Stomach smooth muscle (tissue), 2 donors: ENCODE data around the gene INSL3.
A peak's percentile ranks its signal among the peaks of the same experiment; 100 is the strongest.

Experiments used
- H3K27ac ChIP-seq: one replicate; pipeline ENCODE4 v1.7.0; 2013; ENCODE audit warnings: mild to moderate bottlenecking, low read length, inconsistent platforms
- H3K27me3 ChIP-seq, 2 donors: one replicate each; pipeline ENCODE4 v1.7.0; 2013; ENCODE audit warnings: low read length in 2 of 2; ENCODE audit not compliant: insufficient read depth in 2 of 2, control insufficient read depth in 1 of 2
- H3K36me3 ChIP-seq, 2 donors: one replicate each; pipeline ENCODE4 v1.7.0; 2013; ENCODE audit warnings: low read length in 2 of 2; ENCODE audit not compliant: control insufficient read depth in 2 of 2, insufficient read depth in 2 of 2
- H3K4me1 ChIP-seq: one replicate; pipeline ENCODE4 v1.7.0; 2013; ENCODE audit warnings: low read length; ENCODE audit not compliant: control insufficient read depth, insufficient read depth
- H3K4me3 ChIP-seq, 2 donors: one replicate each; pipeline ENCODE4 v1.7.0; 2013; ENCODE audit warnings: low read length in 2 of 2
- H3K9ac ChIP-seq, 2 donors: one replicate each; pipeline ENCODE4 v1.7.0; 2013; ENCODE audit warnings: low read length in 2 of 2, mild to moderate bottlenecking in 1 of 2
- H3K9me3 ChIP-seq, 2 donors: one replicate each; pipeline ENCODE4 v1.7.0; 2013; ENCODE audit warnings: low read length in 2 of 2; ENCODE audit not compliant: control insufficient read depth in 2 of 2
- donor health status: healthy.
- donor health status: Pancreatic carcinoma.

The INSL3 gene

GRCh38 chr19:17860993-17861360 is 39.7 kb upstream of the INSL3 start:
- peak overlapping the region; percentile 94 to 100 for H3K9ac ChIP-seq
- H3K27ac ChIP-seq: peak overlapping the region; percentile 77
- peaks cover 20% of the 10 kb centered on the region for H3K4me1 ChIP-seq
- peaks cover 33 to 36% of the 10 kb centered on the region in 2 donors for H3K36me3 ChIP-seq
- peak overlapping the region; percentile 100 for H3K4me3 ChIP-seq
- no peaks in the 10 kb centered on the region for H3K27me3 ChIP-seq
- H3K9me3 ChIP-seq: no peaks in the 10 kb centered on the region

- H3K4me3 ChIP-seq: peak overlapping the region; percentile 100
- no peaks in the 10 kb centered on the region for H3K9me3 ChIP-seq
- no peaks in the 10 kb centered on the region for H3K27me3 ChIP-seq
- H3K9ac ChIP-seq: peak overlapping the region; percentile 94 to 100
- peaks cover 21% of the 10 kb centered on the region for H3K4me1 ChIP-seq
- H3K36me3 ChIP-seq: peaks cover 29 to 32% of the 10 kb centered on the region in 2 donors
- H3K27ac ChIP-seq: peak overlapping the region; percentile 77
Observed at GRCh38 chr19:17860331-17860992, 39.1 kb upstream of the INSL3 start.

- Histone ChIP-seq H3K9ac (peak within 1 kb of the TSS; percentile 94 to 100), H3K9me3 (no peaks in the 10 kb centered on the region), H3K27me3 (no peaks in the 10 kb centered on the region), H3K36me3 (peaks cover 28 to 29% of the 10 kb centered on the region in 2 donors), H3K4me3 (peak within 1 kb of the TSS; percentile 100), H3K4me1 (peaks cover 24% of the 10 kb centered on the region), H3K27ac (peak within 1 kb of the TSS; percentile 77)
Observed at GRCh38 chr19:17859533-17860330, 38.4 kb upstream of the INSL3 start, which contains the start of gene RPL18A. TSS of gene RPL18A (plus strand) at chr19:17859910. CDS start at chr19:17859957, 47 bp downstream.

- Histone ChIP-seq H3K9ac (no peak overlapping the region), H3K9me3 (no peaks in the 10 kb centered on the region), H3K27ac (no peak overlapping the region), H3K27me3 (no peaks in the 10 kb centered on the region), H3K36me3 (no peaks in the 10 kb centered on the region), H3K4me3 (no peak overlapping the region), H3K4me1 (peaks cover 8% of the 10 kb centered on the region)
Observed at GRCh38 chr19:17855280-17856152, 34.2 kb upstream of the INSL3 start.

GRCh38 chr19:17854061-17854460 is 32.7 kb upstream of the INSL3 start:
- Histone ChIP-seq H3K4me3 (no peak overlapping the region), H3K27ac (no peak overlapping the region), H3K27me3 (no peaks in the 10 kb centered on the region), H3K4me1 (peaks cover 4% of the 10 kb centered on the region), H3K9me3 (no peaks in the 10 kb centered on the region), H3K36me3 (no peaks in the 10 kb centered on the region), H3K9ac (no peak overlapping the region)

- H3K4me3 ChIP-seq: no peak overlapping the region
- H3K27ac ChIP-seq: peak overlapping the region; percentile 31
- H3K9ac ChIP-seq: no peak overlapping the region
- no peaks in the 10 kb centered on the region for H3K9me3 ChIP-seq
- no peaks in the 10 kb centered on the region for H3K36me3 ChIP-seq
- H3K4me1 ChIP-seq: no peaks in the 10 kb centered on the region
- peaks cover 3 to 7% of the 10 kb centered on the region in 2 donors for H3K27me3 ChIP-seq
Observed at GRCh38 chr19:17848595-17849292, 27.4 kb upstream of the INSL3 start.

- no peaks in the 10 kb centered on the region for H3K9me3 ChIP-seq
- H3K27me3 ChIP-seq: peaks cover 10 to 13% of the 10 kb centered on the region in 2 donors
- no peaks in the 10 kb centered on the region for H3K36me3 ChIP-seq
- peak within 1 kb of the TSS in 1 of 2 donors; percentile 35 for H3K4me3 ChIP-seq
- peak within 1 kb of the TSS in 1 of 2 donors; percentile 51 for H3K9ac ChIP-seq
- no peaks in the 10 kb centered on the region for H3K4me1 ChIP-seq
- H3K27ac ChIP-seq: peak within 1 kb of the TSS; percentile 31
Observed at GRCh38 chr19:17847538-17848366, 26.4 kb upstream of the INSL3 start, which contains the start of gene JAK3. TSS of gene JAK3 (minus strand) at chr19:17847982. CDS start at chr19:17844417, 3,565 bp downstream.

- no peak overlapping the region for H3K27ac ChIP-seq
Observed at GRCh38 chr19:17846146-17846545, 24.8 kb upstream of the INSL3 start.

GRCh38 chr19:17843908-17844490 is 22.7 kb upstream of the INSL3 start:
- Histone ChIP-seq H3K27me3 (peaks cover 22 to 31% of the 10 kb centered on the region in 2 donors), H3K27ac (no peak overlapping the region), H3K9ac (no peak overlapping the region), H3K4me1 (peaks cover 10% of the 10 kb centered on the region), H3K4me3 (no peak overlapping the region), H3K36me3 (no peaks in the 10 kb centered on the region), H3K9me3 (no peaks in the 10 kb centered on the region)

More at GRCh38 chr19:17846146-17846545, 24.8 kb upstream of the INSL3 start:
- Histone ChIP-seq H3K4me3 (no peak overlapping the region), H3K4me1 (peaks cover 9% of the 10 kb centered on the region), H3K9me3 (no peaks in the 10 kb centered on the region), H3K9ac (no peak overlapping the region), H3K36me3 (no peaks in the 10 kb centered on the region), H3K27me3 (peaks cover 17 to 28% of the 10 kb centered on the region in 2 donors)
